Measurements from ENCODE around the gene HNRNPCL2.
"Not testable (repeated sequence)": the region's sequence is repeated elsewhere in the genome, so short reads cannot be mapped to it uniquely, and the experiment has no call there.

Gene HNRNPCL2

DNA sequence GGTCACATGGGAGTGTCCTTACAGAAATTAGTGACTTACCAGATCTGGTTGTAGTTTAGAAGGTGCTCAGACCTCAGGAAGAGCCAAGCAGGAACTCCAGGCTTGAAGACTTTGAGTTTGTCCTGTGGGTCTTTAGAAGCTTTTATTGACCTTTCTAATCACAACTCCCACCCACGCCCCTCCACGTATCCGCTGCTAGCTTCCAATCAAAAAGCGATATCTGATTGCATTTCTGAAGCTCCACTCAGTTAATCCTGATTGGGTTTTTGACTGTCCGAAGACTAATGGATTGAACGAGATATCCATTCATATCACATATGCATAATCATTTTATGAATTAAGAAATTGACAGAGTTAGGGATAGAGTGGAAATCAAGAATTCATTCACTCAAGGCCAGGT lies at the start of gene HNRNPCL2:
HNRNPCL2 (minus strand) TSS at position 101 of the 400 bp plus-strand sequence. CDS start 454 bp downstream, outside the sequence.
- DNase-seq = not testable (repeated sequence)

DNA sequence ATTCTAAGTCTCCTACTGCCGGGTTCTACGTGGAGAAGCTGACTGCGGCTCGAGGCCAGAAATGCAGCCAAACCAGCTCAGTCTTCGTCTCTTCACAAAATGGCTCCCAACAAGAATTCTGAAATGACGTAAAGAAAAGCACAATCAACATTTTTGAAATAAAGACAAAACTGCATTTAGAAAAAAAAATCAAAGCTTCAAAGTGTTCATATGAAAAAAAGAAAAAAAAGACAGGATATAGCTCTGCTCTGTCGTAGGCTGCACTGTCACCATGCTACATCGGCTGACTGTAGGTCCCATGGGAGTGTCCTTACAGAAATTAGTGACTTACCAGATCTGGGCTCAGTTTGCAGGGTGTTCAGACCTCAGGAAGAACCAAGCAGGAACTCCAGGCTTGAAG lies 48.9 kb upstream of the HNRNPCL2 start, which contains the start of gene HNRNPCL4:
HNRNPCL4 (minus strand) TSS at position 101 of the 400 bp plus-strand sequence. CDS start 164 bp downstream, outside the sequence.
- DNase-seq = not testable (repeated sequence)

DNA sequence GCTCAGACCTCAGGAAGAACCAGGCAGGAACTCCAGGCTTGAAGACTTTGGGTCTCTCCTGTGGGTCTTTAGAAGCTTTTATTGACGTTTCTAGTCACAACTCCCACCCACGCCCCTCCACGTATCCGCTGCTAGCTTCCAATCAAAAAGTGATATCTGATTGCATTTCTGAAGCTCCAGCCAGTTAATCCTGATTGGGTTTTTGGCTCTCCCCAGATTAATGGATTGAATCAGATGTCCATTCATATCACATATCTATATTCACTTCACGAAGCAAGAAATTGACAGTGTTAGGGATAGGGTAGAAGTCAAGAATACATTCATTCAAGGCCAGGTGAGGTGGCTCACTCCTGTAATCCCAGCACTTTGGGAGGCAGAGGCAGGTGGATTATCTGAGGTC lies 39.3 kb upstream of the HNRNPCL2 start, which contains the start of gene PRAMEF26:
PRAMEF26 (minus strand) TSS at position 101 of the 400 bp plus-strand sequence. CDS start 2,914 bp downstream, outside the sequence.
- not testable (repeated sequence) for DNase-seq

- DNase-seq = not testable (repeated sequence)
These were observed 46.2 kb downstream of the HNRNPCL2 start, which contains the start of gene PRAMEF25 for GRCh38 chr1:13070474-13070873. TSS of gene PRAMEF25 (plus strand) at chr1:13070774. CDS start at chr1:13073694, 2,920 bp downstream.

All from femur (tissue), 1 donor.